Aorta (tissue), 5 donors: ENCODE measurements around the gene ADAMTSL3. TPM values are rescaled to one million over a fixed set of nuclear protein-coding genes. Genes with fewer than 3 reads are reported as not detected.

Source experiments
- ATAC-seq: fragments of 200-7000 bp; cut with Tn5 transposase; one replicate; pipeline ENCODE4 v1.9.1; 2022; ENCODE audit warnings: moderate library complexity; ENCODE audit not compliant: low FRiP score
- DNase-seq, 2 donors: peaks; one replicate each; pipeline ENCODE4 v3.0.0-alpha.2; 2020
- H3K27ac ChIP-seq, 2 donors: one replicate each; pipeline ENCODE4 v1.5.1; 2013; ENCODE audit warnings: low read length in 2 of 2, mild to moderate bottlenecking in 2 of 2, moderate library complexity in 2 of 2, control low read depth in 1 of 2, inconsistent platforms in 1 of 2, low read depth in 1 of 2
- H3K27me3 ChIP-seq, 2 donors: one replicate each; pipeline ENCODE4 v1.6.1; 2013; ENCODE audit warnings: control low read depth in 1 of 2, low read length in 1 of 2, mild to moderate bottlenecking in 1 of 2, moderate library complexity in 1 of 2; ENCODE audit not compliant: insufficient read depth in 2 of 2, control insufficient read depth in 1 of 2
- H3K36me3 ChIP-seq, 2 donors: one replicate each; pipeline ENCODE4 v1.6.1; 2013; ENCODE audit warnings: control low read depth in 1 of 2, low read length in 1 of 2, mild to moderate bottlenecking in 1 of 2; ENCODE audit not compliant: insufficient read depth in 2 of 2, control insufficient read depth in 1 of 2
- H3K4me1 ChIP-seq, 2 donors: one replicate each; pipeline ENCODE4 v1.6.1; 2013; ENCODE audit warnings: low read length in 2 of 2, control low read depth in 1 of 2, mild to moderate bottlenecking in 1 of 2, moderate library complexity in 1 of 2; ENCODE audit not compliant: insufficient read depth in 2 of 2, control insufficient read depth in 1 of 2
- H3K4me3 ChIP-seq, 2 donors: one replicate each; pipeline ENCODE4 v1.5.1; 2013; ENCODE audit warnings: low read length in 2 of 2, control low read depth in 1 of 2, mild to moderate bottlenecking in 1 of 2
- H3K9me3 ChIP-seq: one replicate; pipeline ENCODE4 v1.6.1; 2013; ENCODE audit warnings: mild to moderate bottlenecking, low read length; ENCODE audit not compliant: control insufficient read depth
- WGBS, 2 donors: extraction: QIAGEN DNeasy Blood & Tissue Kit; methylation state at CpG; one replicate each; pipeline ENCODE4 v1.1.7; 2013; 5-methylcytosine and 5-hydroxymethylcytosine counted together
- intact Hi-C, 2 donors: fragments of 100-400 bp; cut with DNase I; formaldehyde crosslinking; loops; one replicate each; pipeline versions ENCODE4 v1.14.2 to v1.15.0; 2022
- polyA plus RNA-seq, 2 donors: library from polyadenylated mRNA; stranded (reverse); fragments of 200-250 nt; gene quantifications; one replicate each; pipeline ENCODE4 v1.2.3, GENCODE V29; 2013
- total RNA-seq, 2 donors: library from RNA; stranded (reverse); fragmentation: NEBNext Ultra II Directional; extraction: Animal tissue kit (Norgen Biotek cat#: 25700); gene quantifications; one replicate each; pipeline ENCODE4 v1.2.1, GENCODE V29; 2021
- donor health status: healthy with polysubstance abuse.
- donor health status: Bipolar disorder and iron deficiency.
- donor health status: DM: no; HTN: no; CAD: no.
- donor health status: DM: no; HTN: no; CAD: no.
- donor health status: DM: yes; HTN: yes; CAD: no.

ADAMTSL3 gene
- total and polyA plus RNA-seq, 4 donors = 4.6 to 74.5 (median 36.6) TPM

- Histone ChIP-seq H3K4me3 (no peak overlapping the region), H3K4me1 (peaks cover 13 to 30% of the 10 kb centered on the region in 2 donors), H3K9me3 (no peaks in the 10 kb centered on the region), H3K27ac (no peak overlapping the region), H3K27me3 (no peaks in the 10 kb centered on the region), H3K36me3 (no peaks in the 10 kb centered on the region)
- ATAC-seq (no peak), DNase-seq (no peak)
- intact Hi-C loops = no loop called here
- whole genome bisulfite sequencing, 2 donors = 26 to 35% methylated on average over 3 of the region's 3 CpGs
These were observed 62.7 kb downstream of the ADAMTSL3 start for GRCh38 chr15:83716605-83717004.

DNA sequence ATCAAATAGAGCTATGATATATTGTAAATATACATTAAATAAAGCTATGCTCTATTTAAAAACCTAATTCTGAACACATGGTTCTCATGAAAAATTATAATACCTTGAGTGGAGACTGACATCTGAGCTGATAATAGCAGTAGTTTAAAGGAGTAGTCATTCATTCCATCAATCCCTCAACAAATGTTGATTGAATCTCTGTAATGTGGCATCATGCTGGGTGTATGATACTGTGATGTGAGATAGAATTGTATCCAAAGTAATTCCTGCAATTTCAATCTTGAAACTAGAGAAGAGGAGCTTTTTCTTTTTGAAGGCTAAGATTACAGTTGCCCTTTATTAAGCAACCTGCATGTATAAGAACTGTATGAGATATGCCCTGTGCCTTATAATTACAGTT lies 63.1 kb downstream of the ADAMTSL3 start:
- Histone ChIP-seq H3K4me3 (no peak overlapping the region), H3K9me3 (no peaks in the 10 kb centered on the region), H3K27me3 (no peaks in the 10 kb centered on the region), H3K27ac (no peak overlapping the region), H3K4me1 (peaks cover 13 to 26% of the 10 kb centered on the region in 2 donors), H3K36me3 (no peaks in the 10 kb centered on the region)
- intact Hi-C loops = no loop called here
- DNase-seq (no peak), ATAC-seq (no peak)

DNA sequence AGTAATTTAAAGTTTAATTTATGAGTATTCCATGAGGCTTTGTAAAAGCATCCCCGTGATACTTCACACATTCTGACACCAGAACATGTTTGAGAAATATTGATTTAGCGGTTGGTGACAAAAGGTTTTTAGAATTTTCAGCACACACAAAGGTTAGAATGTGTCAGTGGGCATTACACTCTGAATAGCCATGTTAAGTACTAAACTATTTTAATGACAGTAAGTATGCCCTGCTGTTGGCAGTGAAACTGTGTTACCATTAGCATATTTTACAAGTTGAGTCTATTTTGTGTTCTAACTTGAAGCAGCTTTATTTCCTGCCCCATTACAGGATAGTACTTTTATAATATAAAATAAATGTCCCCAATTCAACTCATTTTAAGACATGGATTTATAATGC lies 66.5 kb downstream of the ADAMTSL3 start:
- intact Hi-C loops = no loop called here
- no peak for DNase-seq
- H3K4me1 ChIP-seq = peaks cover 2 to 4% of the 10 kb centered on the region in 2 donors
- H3K9me3 ChIP-seq = no peaks in the 10 kb centered on the region
- no peaks in the 10 kb centered on the region for H3K36me3 ChIP-seq
- no peaks in the 10 kb centered on the region for H3K27me3 ChIP-seq
- H3K27ac ChIP-seq = no peak overlapping the region
- no peak for ATAC-seq
- WGBS, 2 donors = 76 to 77% methylated on average over 2 of the region's 2 CpGs
- H3K4me3 ChIP-seq = no peak overlapping the region

- H3K4me3 ChIP-seq = no peak overlapping the region
- intact Hi-C loops = no loop called here
- H3K36me3 ChIP-seq = no peaks in the 10 kb centered on the region
- no peak for DNase-seq
- no peak for ATAC-seq
- H3K9me3 ChIP-seq = no peaks in the 10 kb centered on the region
- no peaks in the 10 kb centered on the region for H3K27me3 ChIP-seq
- H3K4me1 ChIP-seq = peaks cover 0 to 2% of the 10 kb centered on the region in 2 donors
- no peak overlapping the region for H3K27ac ChIP-seq
These were observed 67.1 kb downstream of the ADAMTSL3 start for GRCh38 chr15:83721031-83721430.

GRCh38 chr15:83721981-83722380 lies 68.1 kb downstream of the ADAMTSL3 start:
- no peak for ATAC-seq
- Histone ChIP-seq H3K27me3 (no peaks in the 10 kb centered on the region), H3K36me3 (no peaks in the 10 kb centered on the region), H3K4me3 (no peak overlapping the region), H3K27ac (no peak overlapping the region), H3K9me3 (no peaks in the 10 kb centered on the region), H3K4me1 (peaks cover 0 to 2% of the 10 kb centered on the region in 2 donors)
- no peak for DNase-seq
- intact Hi-C loops = no loop called here
- WGBS, 2 donors = 71 to 75% methylated on average over 3 of the region's 3 CpGs

- H3K4me3 ChIP-seq = no peak overlapping the region
- WGBS, 2 donors = 2 to 4% methylated on average over 1 of the region's 1 CpG
- peaks cover 0 to 2% of the 10 kb centered on the region in 2 donors for H3K4me1 ChIP-seq
- no peak overlapping the region for H3K27ac ChIP-seq
- no peaks in the 10 kb centered on the region for H3K36me3 ChIP-seq
- DNase-seq = no peak
- intact Hi-C loops = no loop called here
- no peak for ATAC-seq
- H3K9me3 ChIP-seq = no peaks in the 10 kb centered on the region
- H3K27me3 ChIP-seq = no peaks in the 10 kb centered on the region
These were observed 69.3 kb downstream of the ADAMTSL3 start for GRCh38 chr15:83723216-83723615.

DNA sequence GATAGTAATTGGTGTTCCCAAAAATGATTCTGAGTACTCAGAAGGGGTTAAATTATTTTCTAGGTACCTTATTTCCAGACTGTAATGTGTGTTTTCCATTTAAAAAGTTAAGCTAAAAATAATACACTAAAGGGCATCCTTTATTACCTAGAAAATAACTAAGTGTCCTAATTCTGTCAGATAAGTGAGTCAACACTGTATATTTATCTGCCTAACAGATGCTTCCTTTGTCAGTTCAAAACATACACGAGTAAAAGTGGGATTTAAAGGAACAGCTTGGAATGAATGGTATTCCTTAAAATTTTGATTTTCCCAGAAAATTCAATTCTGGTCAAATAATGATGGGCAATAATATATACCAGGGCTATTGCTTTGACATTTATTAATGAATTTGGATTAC lies 78.3 kb downstream of the ADAMTSL3 start:
- Histone ChIP-seq H3K36me3 (no peaks in the 10 kb centered on the region), H3K4me3 (no peak overlapping the region), H3K27me3 (no peaks in the 10 kb centered on the region), H3K9me3 (no peaks in the 10 kb centered on the region), H3K4me1 (no peaks in the 10 kb centered on the region), H3K27ac (no peak overlapping the region)
- DNase-seq (no peak), ATAC-seq (no peak)
- intact Hi-C loops = no loop called here
- WGBS, 2 donors = 31 to 47% methylated on average over 1 of the region's 1 CpG

DNA sequence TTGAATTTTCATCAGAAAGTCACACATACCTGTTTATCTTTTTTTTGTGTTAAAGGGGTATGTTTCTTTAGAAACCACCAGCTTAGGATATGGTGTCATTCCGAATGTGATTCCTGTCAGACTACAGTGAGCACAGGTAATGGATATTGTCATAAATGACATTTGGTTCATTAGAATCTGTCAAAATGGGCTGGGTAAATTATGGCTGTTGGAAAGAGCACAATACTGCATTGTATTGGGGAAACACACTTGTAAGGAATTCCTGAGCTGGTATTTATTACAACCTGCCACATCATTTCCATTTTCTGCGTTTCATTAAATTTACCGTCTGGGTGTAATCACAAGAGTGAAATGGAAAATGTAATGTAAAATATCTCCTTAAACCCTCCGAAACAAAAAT lies 78.8 kb downstream of the ADAMTSL3 start:
- Histone ChIP-seq H3K36me3 (no peaks in the 10 kb centered on the region), H3K9me3 (no peaks in the 10 kb centered on the region), H3K27ac (no peak overlapping the region), H3K4me1 (no peaks in the 10 kb centered on the region), H3K4me3 (no peak overlapping the region), H3K27me3 (no peaks in the 10 kb centered on the region)
- no peak for ATAC-seq
- no peak for DNase-seq
- intact Hi-C loops = no loop called here
- 91 to 96% methylated on average over 4 of the region's 4 CpGs for WGBS, 2 donors

DNA sequence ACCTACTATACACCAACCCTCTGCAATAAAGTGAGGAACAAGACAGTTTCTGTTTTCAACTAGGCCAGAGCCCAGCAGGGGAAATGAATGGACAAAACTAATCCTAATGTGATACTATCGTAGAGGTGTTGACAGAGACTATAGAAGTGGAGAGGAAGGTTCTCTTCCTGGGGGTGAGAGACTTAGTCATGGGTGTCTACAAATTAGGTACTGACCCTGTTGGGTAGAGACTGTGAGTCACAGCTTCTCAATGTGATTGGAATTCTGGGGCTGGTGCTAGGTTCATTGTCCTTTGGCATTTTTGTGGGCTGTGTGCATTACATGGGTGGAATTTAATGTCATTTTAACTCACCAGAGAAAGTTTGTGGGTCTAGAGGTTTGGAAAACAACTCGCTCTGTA lies 79.3 kb downstream of the ADAMTSL3 start:
- Histone ChIP-seq H3K4me1 (no peaks in the 10 kb centered on the region), H3K36me3 (no peaks in the 10 kb centered on the region), H3K27me3 (no peaks in the 10 kb centered on the region), H3K4me3 (no peak overlapping the region), H3K9me3 (no peaks in the 10 kb centered on the region), H3K27ac (no peak overlapping the region)
- intact Hi-C loops = no loop called here
- 95 to 97% methylated on average over 2 of the region's 2 CpGs for WGBS, 2 donors
- no peak for DNase-seq
- ATAC-seq = no peak
